Large intestine (tissue), 3 donors: ENCODE data around the gene PDLIM5. TPM values are rescaled to one million over a fixed set of nuclear protein-coding genes. Genes with fewer than 3 reads are reported as not detected.
"Not testable (repeated sequence)": the region's sequence is repeated elsewhere in the genome, so short reads cannot be mapped to it uniquely, and the experiment has no call there.

ENCODE experiments used
- DNase-seq, 2 donors: peaks; one replicate each; pipeline versions ENCODE4 v3.0.0 to v3.0.0-alpha.2; 2013
- H3K27ac ChIP-seq: one replicate; pipeline ENCODE4 v1.5.1; 2013; ENCODE audit warnings: low read length
- H3K27me3 ChIP-seq: 2 replicates; pipeline ENCODE4 v1.6.1; 2013; ENCODE audit warnings: low read length; ENCODE audit not compliant: control insufficient read depth, insufficient read depth
- H3K36me3 ChIP-seq: 2 replicates; pipeline ENCODE4 v1.6.1; 2013; ENCODE audit warnings: low read length; ENCODE audit not compliant: control insufficient read depth, insufficient read depth
- H3K4me1 ChIP-seq: one replicate; pipeline ENCODE4 v1.6.1; 2013; ENCODE audit warnings: low read length; ENCODE audit not compliant: control insufficient read depth, insufficient read depth
- H3K4me3 ChIP-seq: one replicate; pipeline ENCODE4 v1.5.1; 2013; ENCODE audit warnings: low read length
- H3K9me3 ChIP-seq: one replicate; pipeline ENCODE4 v1.6.1; 2013; ENCODE audit warnings: mild to moderate bottlenecking, low read depth, low read length, moderate library complexity; ENCODE audit not compliant: control insufficient read depth
- WGBS: methylation state at CpG from one replicate; pipeline ENCODE4 v1.1.5; 2013; ENCODE audit warnings: low lambda C conversion rate; ENCODE audit not compliant: insufficient coverage; 5-methylcytosine and 5-hydroxymethylcytosine counted together
- polyA plus RNA-seq: library from polyadenylated mRNA; unstranded; fragments of 120-200 nt; gene quantifications from one replicate; pipeline ENCODE4 v1.2.1, GENCODE V29; 2013

The PDLIM5 gene
- polyA plus RNA-seq, 1 donor, result 108 TPM

- Histone ChIP-seq H3K27me3 (no peaks in the 10 kb centered on the region), H3K27ac (no peak overlapping the region), H3K9me3 (no peaks in the 10 kb centered on the region), H3K36me3 (peaks cover 15% of the 10 kb centered on the region), H3K4me3 (no peak overlapping the region), H3K4me1 (peaks cover 28% of the 10 kb centered on the region)
- DNase-seq, result no peak
- no CpG with 5 or more reads among the region's 3 CpGs for WGBS
These were observed 203.0 kb downstream of the PDLIM5 start for GRCh38 chr4:94654714-94655113.

- Histone ChIP-seq H3K27me3 (no peaks in the 10 kb centered on the region), H3K4me3 (no peak overlapping the region), H3K27ac (no peak overlapping the region), H3K36me3 (peaks cover 34% of the 10 kb centered on the region), H3K4me1 (no peaks in the 10 kb centered on the region), H3K9me3 (no peaks in the 10 kb centered on the region)
- no CpG with 5 or more reads among the region's 3 CpGs for WGBS
- no peak for DNase-seq
These were observed 208.9 kb downstream of the PDLIM5 start for GRCh38 chr4:94660614-94661013.

- H3K36me3 ChIP-seq, result peaks cover 20% of the 10 kb centered on the region
- H3K27me3 ChIP-seq, H3K27ac ChIP-seq, H3K4me3 ChIP-seq, DNase-seq, H3K9me3 ChIP-seq, H3K4me1 ChIP-seq: not testable (repeated sequence)
- WGBS, result no CpG with 5 or more reads among the region's 5 CpGs
These were observed 213.3 kb downstream of the PDLIM5 start for GRCh38 chr4:94665021-94665420.

GRCh38 chr4:94665500-94666404 lies 214.0 kb downstream of the PDLIM5 start:
- Histone ChIP-seq H3K27me3 (no peaks in the 10 kb centered on the region), H3K27ac (no peak overlapping the region), H3K4me3 (no peak overlapping the region), H3K36me3 (peaks cover 15% of the 10 kb centered on the region), H3K9me3 (no peaks in the 10 kb centered on the region), H3K4me1 (no peaks in the 10 kb centered on the region)
- DNase-seq, result no peak
- 89% methylated on average over 2 of the region's 3 CpGs for WGBS

- H3K9me3 ChIP-seq, result no peaks in the 10 kb centered on the region
- no peaks in the 10 kb centered on the region for H3K4me1 ChIP-seq
- no peak overlapping the region for H3K4me3 ChIP-seq
- no peak for DNase-seq
- H3K27ac ChIP-seq, result no peak overlapping the region
- no CpG with 5 or more reads among the region's 7 CpGs for WGBS
- no peaks in the 10 kb centered on the region for H3K27me3 ChIP-seq
- peaks cover 2% of the 10 kb centered on the region for H3K36me3 ChIP-seq
These were observed 217.0 kb downstream of the PDLIM5 start for GRCh38 chr4:94668724-94669123.

- Histone ChIP-seq H3K4me3 (no peak overlapping the region), H3K4me1 (no peaks in the 10 kb centered on the region), H3K36me3 (no peaks in the 10 kb centered on the region), H3K27me3 (no peaks in the 10 kb centered on the region), H3K27ac (no peak overlapping the region), H3K9me3 (no peaks in the 10 kb centered on the region)
- 67% methylated on average over 3 of the region's 6 CpGs for WGBS
- no peak for DNase-seq
These were observed 218.2 kb downstream of the PDLIM5 start for GRCh38 chr4:94669672-94670664.

GRCh38 chr4:94671113-94671512 lies 219.4 kb downstream of the PDLIM5 start:
- WGBS, result no CpG with 5 or more reads among the region's 5 CpGs
- H3K27me3 ChIP-seq, result no peaks in the 10 kb centered on the region
- H3K36me3 ChIP-seq, result no peaks in the 10 kb centered on the region
- no peaks in the 10 kb centered on the region for H3K9me3 ChIP-seq
- no peak overlapping the region for H3K4me3 ChIP-seq
- no peak for DNase-seq
- no peaks in the 10 kb centered on the region for H3K4me1 ChIP-seq
- no peak overlapping the region for H3K27ac ChIP-seq

- no CpG with 5 or more reads among the region's 2 CpGs for WGBS
- no peak overlapping the region for H3K27ac ChIP-seq
- no peaks in the 10 kb centered on the region for H3K36me3 ChIP-seq
- H3K9me3 ChIP-seq, result no peaks in the 10 kb centered on the region
- peak in 1 of 2 donors; percentile 17 for DNase-seq
- H3K27me3 ChIP-seq, result peaks cover 2% of the 10 kb centered on the region
- H3K4me1 ChIP-seq, result no peaks in the 10 kb centered on the region
- H3K4me3 ChIP-seq, result no peak overlapping the region
These were observed 222.2 kb downstream of the PDLIM5 start for GRCh38 chr4:94673961-94674360.

GRCh38 chr4:94676970-94677369 lies 225.2 kb downstream of the PDLIM5 start:
- H3K9me3 ChIP-seq, result no peaks in the 10 kb centered on the region
- peaks cover 2% of the 10 kb centered on the region for H3K27me3 ChIP-seq
- H3K27ac ChIP-seq, result no peak overlapping the region
- H3K4me3 ChIP-seq, result no peak overlapping the region
- H3K4me1 ChIP-seq, result no peaks in the 10 kb centered on the region
- no peaks in the 10 kb centered on the region for H3K36me3 ChIP-seq
- no peak for DNase-seq
- no CpG with 5 or more reads among the region's 2 CpGs for WGBS

GRCh38 chr4:94678896-94679295 lies 227.2 kb downstream of the PDLIM5 start:
- Histone ChIP-seq H3K36me3 (no peaks in the 10 kb centered on the region), H3K9me3 (no peaks in the 10 kb centered on the region), H3K27me3 (peaks cover 2% of the 10 kb centered on the region), H3K4me1 (no peaks in the 10 kb centered on the region), H3K4me3 (no peak overlapping the region), H3K27ac (no peak overlapping the region)
- DNase-seq, result no peak
